ENCODE data around the gene STX1B.

GRCh38 chr16:30967795-30968194 lies 42.6 kb downstream of the STX1B start:
- TF ChIP-seq, protein P1, sequence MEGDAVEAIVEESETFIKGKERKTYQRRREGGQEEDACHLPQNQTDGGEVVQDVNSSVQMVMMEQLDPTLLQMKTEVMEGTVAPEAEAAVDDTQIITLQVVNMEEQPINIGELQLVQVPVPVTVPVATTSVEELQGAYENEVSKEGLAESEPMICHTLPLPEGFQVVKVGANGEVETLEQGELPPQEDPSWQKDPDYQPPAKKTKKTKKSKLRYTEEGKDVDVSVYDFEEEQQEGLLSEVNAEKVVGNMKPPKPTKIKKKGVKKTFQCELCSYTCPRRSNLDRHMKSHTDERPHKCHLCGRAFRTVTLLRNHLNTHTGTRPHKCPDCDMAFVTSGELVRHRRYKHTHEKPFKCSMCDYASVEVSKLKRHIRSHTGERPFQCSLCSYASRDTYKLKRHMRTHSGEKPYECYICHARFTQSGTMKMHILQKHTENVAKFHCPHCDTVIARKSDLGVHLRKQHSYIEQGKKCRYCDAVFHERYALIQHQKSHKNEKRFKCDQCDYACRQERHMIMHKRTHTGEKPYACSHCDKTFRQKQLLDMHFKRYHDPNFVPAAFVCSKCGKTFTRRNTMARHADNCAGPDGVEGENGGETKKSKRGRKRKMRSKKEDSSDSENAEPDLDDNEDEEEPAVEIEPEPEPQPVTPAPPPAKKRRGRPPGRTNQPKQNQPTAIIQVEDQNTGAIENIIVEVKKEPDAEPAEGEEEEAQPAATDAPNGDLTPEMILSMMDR (IDR thresholded peaks at IDR 0.05): no peak
- no peak for TF ChIP-seq POLR2A (IDR thresholded peaks at IDR 0.05)
